Measurements from ENCODE around the gene VPS39. TPM values are rescaled to one million over a fixed set of nuclear protein-coding genes. Genes with fewer than 3 reads are reported as not detected.
A peak's percentile ranks its signal among the peaks of the same experiment; 100 is the strongest.

VPS39 gene
- total and polyA plus RNA-seq, 2 donors (not counting 1 experiment from before 2014, with no cell fraction given), result 53.7 to 55.5 TPM

DNA sequence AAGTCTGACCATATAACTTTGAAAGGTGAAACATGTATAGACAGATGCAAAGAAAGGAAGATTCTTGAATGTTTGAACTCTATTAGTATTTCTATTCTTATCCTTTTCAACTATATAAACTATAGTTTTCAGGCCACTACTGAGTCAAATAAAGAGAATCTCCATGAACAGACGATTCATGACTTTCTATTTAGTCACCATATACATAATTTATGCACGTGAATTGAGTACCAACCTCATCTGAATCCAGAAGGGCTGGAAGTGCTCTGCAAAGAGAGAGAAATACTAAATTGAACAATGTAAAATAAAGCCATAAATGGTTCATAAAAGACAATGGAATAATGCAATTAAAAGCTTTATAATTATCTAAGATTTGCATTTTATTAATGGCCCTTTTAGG, 9.5 kb upstream of the VPS39 start:
- Histone ChIP-seq H3K27me3 (ENCODE audit: control insufficient read depth, insufficient read depth, low read length) (no peaks in the 10 kb centered on the region), H3K4me2 (ENCODE audit: extremely low read depth, insufficient read depth, low read length) (no peak overlapping the region), H3K9ac (ENCODE audit: insufficient read depth, low read length) (no peak overlapping the region), H3K9me3 (ENCODE audit: control insufficient read depth, insufficient read depth, low read depth, low read length) (no peaks in the 10 kb centered on the region), H3K4me3 (replicated peaks in 1 of 4; ENCODE audit: control extremely low read depth in 1 of 4, insufficient read depth in 1 of 4, low read depth in 3 of 4, low read length in 4 of 4) (no peak overlapping the region), H2AFZ (ENCODE audit: low read length) (no peak overlapping the region), H3K4me1 (ENCODE audit: control insufficient read depth, extremely low read depth, insufficient read depth, low read length) (no peaks in the 10 kb centered on the region), H3K79me2 (ENCODE audit: control insufficient read depth, insufficient read depth, low read length) (no peaks in the 10 kb centered on the region), H3K36me3 (ENCODE audit: control insufficient read depth, insufficient read depth, low read length) (peaks cover 7% of the 10 kb centered on the region), H3K27ac (ENCODE audit: insufficient read depth, low read length) (no peak overlapping the region), H4K20me1 (ENCODE audit: control insufficient read depth, extremely low read depth, insufficient read depth, low read length) (no peaks in the 10 kb centered on the region)
- TF ChIP-seq EZH2 (IDR thresholded peaks at IDR 0.05; ENCODE audit: low read length, missing control alignments), result no peak
- TF ChIP-seq, protein P1, sequence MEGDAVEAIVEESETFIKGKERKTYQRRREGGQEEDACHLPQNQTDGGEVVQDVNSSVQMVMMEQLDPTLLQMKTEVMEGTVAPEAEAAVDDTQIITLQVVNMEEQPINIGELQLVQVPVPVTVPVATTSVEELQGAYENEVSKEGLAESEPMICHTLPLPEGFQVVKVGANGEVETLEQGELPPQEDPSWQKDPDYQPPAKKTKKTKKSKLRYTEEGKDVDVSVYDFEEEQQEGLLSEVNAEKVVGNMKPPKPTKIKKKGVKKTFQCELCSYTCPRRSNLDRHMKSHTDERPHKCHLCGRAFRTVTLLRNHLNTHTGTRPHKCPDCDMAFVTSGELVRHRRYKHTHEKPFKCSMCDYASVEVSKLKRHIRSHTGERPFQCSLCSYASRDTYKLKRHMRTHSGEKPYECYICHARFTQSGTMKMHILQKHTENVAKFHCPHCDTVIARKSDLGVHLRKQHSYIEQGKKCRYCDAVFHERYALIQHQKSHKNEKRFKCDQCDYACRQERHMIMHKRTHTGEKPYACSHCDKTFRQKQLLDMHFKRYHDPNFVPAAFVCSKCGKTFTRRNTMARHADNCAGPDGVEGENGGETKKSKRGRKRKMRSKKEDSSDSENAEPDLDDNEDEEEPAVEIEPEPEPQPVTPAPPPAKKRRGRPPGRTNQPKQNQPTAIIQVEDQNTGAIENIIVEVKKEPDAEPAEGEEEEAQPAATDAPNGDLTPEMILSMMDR (conservative IDR thresholded peaks at IDR 0.05 in 1 of 2, IDR thresholded peaks at IDR 0.05 in 1 of 2; ENCODE audit: low read depth in 1 of 2, low read length in 2 of 2), result no peak
- no peak for DNase-seq (ENCODE audit: low read depth in 2 of 2)

DNA sequence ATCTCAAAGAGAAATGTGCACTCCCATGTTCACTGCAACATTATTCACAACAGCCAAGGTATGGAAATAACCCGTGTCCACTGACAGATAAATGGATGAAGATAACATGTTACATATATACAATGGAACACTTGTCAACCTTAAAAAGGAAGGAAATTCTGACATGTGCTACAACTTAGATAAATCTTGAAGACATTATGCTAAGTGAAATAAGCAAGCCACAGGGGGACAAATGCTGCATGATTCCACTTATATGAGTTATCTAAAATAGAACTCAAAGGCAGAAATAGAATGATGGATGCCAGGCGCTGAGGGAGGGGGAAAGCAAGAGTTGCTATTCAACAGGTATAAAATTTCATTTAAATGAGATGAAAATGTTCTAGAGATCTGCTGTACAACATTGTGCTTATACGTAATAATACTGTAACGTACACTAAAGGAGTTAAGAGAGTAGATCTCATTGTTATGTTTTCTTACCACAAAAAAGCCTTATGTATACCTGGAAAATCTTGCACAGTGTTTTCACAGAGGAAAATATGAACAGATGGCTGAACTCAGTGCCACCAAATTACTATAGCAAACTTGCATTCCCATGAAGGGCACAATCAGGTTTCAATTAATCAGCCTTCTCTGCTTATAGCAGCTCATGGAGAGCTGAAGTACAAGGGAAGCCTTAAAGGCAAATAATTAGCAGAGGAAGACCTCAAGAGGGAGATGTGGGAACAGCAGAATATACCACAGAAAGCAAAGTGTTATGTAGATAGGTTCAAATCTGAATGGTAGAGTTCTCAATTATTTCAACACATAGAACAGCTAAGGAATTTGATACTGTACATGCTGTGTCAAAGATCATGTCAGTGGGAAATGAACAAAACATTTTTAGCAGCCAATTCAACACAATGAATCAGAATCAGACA, 8.1 kb upstream of the VPS39 start:
- Histone ChIP-seq H3K9ac (ENCODE audit: insufficient read depth, low read length) (no peak overlapping the region), H3K4me3 (replicated peaks in 1 of 4; ENCODE audit: control extremely low read depth in 1 of 4, insufficient read depth in 1 of 4, low read depth in 3 of 4, low read length in 4 of 4) (no peak overlapping the region), H3K27ac (ENCODE audit: insufficient read depth, low read length) (no peak overlapping the region), H3K27me3 (ENCODE audit: control insufficient read depth, insufficient read depth, low read length) (no peaks in the 10 kb centered on the region), H3K36me3 (ENCODE audit: control insufficient read depth, insufficient read depth, low read length) (peaks cover 7% of the 10 kb centered on the region), H4K20me1 (ENCODE audit: control insufficient read depth, extremely low read depth, insufficient read depth, low read length) (no peaks in the 10 kb centered on the region), H2AFZ (ENCODE audit: low read length) (no peak overlapping the region), H3K4me1 (ENCODE audit: control insufficient read depth, extremely low read depth, insufficient read depth, low read length) (no peaks in the 10 kb centered on the region), H3K9me3 (ENCODE audit: control insufficient read depth, insufficient read depth, low read depth, low read length) (no peaks in the 10 kb centered on the region), H3K4me2 (ENCODE audit: extremely low read depth, insufficient read depth, low read length) (no peak overlapping the region), H3K79me2 (ENCODE audit: control insufficient read depth, insufficient read depth, low read length) (no peaks in the 10 kb centered on the region)
- no peak for TF ChIP-seq EZH2 (IDR thresholded peaks at IDR 0.05; ENCODE audit: low read length, missing control alignments)
- TF ChIP-seq, protein P1 (conservative IDR thresholded peaks at IDR 0.05 in 1 of 2, IDR thresholded peaks at IDR 0.05 in 1 of 2; ENCODE audit: low read depth in 1 of 2, low read length in 2 of 2), result no peak
- DNase-seq (ENCODE audit: low read depth in 2 of 2), result peak in 1 of 2 donors; percentile 13

DNA sequence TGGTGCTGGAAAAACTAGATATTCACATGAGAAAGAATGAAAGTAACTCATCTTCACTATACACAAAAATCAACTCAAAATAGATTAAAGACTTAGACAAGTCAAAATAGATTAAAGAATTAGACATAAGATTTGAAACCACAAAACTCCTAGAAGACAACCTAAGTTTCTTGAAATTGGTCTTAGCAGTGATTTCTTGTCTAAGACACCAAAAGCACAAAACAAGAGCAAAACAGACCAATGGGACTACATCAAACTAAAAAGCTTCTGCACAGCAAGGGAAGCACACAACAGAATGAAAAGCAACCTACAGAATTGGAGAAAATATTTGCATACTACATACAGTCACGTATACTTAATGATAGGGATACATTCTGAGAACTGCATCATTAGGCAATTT, 6.5 kb upstream of the VPS39 start:
- Histone ChIP-seq H3K9ac (ENCODE audit: insufficient read depth, low read length) (no peak overlapping the region), H3K4me1 (ENCODE audit: control insufficient read depth, extremely low read depth, insufficient read depth, low read length) (no peaks in the 10 kb centered on the region), H3K4me2 (ENCODE audit: extremely low read depth, insufficient read depth, low read length) (no peak overlapping the region), H2AFZ (ENCODE audit: low read length) (no peak overlapping the region), H3K27ac (ENCODE audit: insufficient read depth, low read length) (no peak overlapping the region), H3K27me3 (ENCODE audit: control insufficient read depth, insufficient read depth, low read length) (no peaks in the 10 kb centered on the region), H4K20me1 (ENCODE audit: control insufficient read depth, extremely low read depth, insufficient read depth, low read length) (no peaks in the 10 kb centered on the region), H3K9me3 (ENCODE audit: control insufficient read depth, insufficient read depth, low read depth, low read length) (no peaks in the 10 kb centered on the region), H3K79me2 (ENCODE audit: control insufficient read depth, insufficient read depth, low read length) (no peaks in the 10 kb centered on the region), H3K4me3 (replicated peaks in 1 of 4; ENCODE audit: control extremely low read depth in 1 of 4, insufficient read depth in 1 of 4, low read depth in 3 of 4, low read length in 4 of 4) (no peak overlapping the region), H3K36me3 (ENCODE audit: control insufficient read depth, insufficient read depth, low read length) (peaks cover 7% of the 10 kb centered on the region)
- no peak for TF ChIP-seq EZH2 (IDR thresholded peaks at IDR 0.05; ENCODE audit: low read length, missing control alignments)
- TF ChIP-seq, protein P1 (conservative IDR thresholded peaks at IDR 0.05 in 1 of 2, IDR thresholded peaks at IDR 0.05 in 1 of 2; ENCODE audit: low read depth in 1 of 2, low read length in 2 of 2), result no peak
- no peak for DNase-seq (ENCODE audit: low read depth in 2 of 2)

Data from fibroblast of lung (primary cell).